ENCODE measurements around the gene CNNM1.

DNA sequence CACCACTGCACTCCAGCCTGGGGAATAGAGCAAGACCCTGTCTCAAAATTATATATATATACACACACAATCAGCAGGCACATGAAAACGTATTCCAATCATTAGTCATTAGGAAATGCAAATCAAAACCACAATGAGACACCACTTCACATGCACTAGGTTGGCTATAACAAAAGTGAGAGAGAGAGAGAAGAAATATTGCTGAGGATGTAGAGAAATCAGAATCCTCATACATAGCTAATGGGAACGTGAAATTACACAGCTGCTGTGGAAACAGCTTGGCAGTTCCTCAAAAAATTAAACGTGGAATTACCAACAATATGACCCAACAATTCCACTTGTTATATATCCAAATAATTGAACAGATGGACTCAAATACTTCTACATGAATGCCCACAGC is 43.3 kb upstream of the CNNM1 start:
- no peak for TF ChIP-seq POLR2A (IDR thresholded peaks at IDR 0.05; ENCODE audit: low read depth, low read length)
- no peak for TF ChIP-seq POLR2AphosphoS5 (IDR thresholded peaks at IDR 0.05; ENCODE audit: low read depth, low read length)
